ENCODE measurements around the gene GCK.
"Not testable (repeated sequence)": the region's sequence is repeated elsewhere in the genome, so short reads cannot be mapped to it uniquely, and the experiment has no call there.

The GCK gene

DNA sequence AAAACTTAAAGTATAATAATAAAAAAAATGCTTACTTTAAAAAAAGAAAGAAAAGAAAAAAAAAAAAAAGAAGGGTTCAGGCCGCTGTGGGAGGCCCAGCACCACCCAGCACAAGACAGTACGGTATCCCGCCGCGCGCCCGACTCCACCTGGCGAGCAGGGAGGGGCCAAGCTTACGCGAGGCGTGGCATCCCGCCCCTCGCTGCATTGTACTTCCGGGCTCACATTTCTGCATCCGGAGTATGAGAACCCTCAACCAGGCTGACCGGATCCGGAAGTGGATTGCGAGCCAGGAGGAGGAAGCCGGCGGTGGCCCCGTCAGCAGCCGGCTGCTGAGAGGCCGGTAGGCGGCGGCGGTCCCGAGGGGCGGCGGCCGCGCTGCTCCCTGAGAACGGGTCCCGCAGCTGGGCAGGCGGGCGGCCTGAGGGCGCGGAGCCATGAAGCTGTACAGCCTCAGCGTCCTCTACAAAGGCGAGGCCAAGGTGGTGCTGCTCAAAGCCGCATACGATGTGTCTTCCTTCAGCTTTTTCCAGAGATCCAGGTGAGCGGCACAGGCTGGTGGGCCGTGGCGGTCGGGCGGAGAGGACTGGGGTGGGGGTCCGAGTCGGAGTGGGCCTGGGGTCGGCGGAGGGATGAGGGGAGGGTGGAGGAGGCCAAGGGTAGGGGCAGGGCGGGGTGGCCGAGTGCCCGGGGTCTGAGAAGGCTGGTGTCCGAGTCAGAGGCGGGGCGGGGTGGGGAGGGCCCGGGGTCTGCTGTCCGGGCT, 11.6 kb upstream of the GCK start, which contains the start of gene YKT6:
YKT6 (plus strand) TSS at position 280 of the 763 bp plus-strand sequence; CDS start at position 438, 158 bp downstream.
- peak; percentile 94 for DNase-seq

DNA sequence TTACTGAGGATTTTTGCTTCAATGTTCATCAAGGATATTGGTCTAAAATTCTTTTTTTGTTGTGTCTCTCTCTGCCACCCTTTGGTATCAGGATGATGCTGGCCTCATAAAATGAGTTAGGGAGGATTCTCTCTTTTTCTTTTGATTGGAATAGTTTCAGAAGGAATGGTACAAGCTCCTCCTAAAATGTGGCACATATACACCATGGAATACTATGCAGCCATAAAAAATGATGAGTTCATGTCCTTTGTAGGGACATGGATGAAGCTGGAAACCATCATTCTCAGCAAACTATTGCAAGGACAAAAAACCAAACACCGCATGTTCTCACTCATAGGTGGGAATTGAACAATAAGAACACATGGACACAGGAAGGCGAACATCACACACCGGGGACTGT, 10.9 kb upstream of the GCK start:
- not testable (repeated sequence) for DNase-seq

DNA sequence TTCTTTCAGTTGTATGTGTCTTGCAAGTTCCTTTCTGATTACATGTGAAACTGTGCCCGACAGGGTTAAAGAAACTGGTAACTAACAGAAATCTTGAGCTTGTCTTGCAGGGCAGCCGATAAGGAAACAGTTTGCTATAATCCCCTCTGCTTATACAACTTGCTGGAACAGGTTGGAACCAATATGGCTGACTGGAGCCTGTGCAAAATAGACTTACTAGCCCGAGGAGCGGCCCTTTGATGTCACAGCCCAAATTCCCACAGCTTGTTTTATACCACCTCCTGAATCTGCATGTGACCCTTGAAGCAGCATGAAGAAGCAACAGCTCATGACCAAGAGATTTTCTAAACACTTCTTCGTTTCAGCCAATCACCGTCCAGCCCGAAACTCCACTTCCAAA, 8.2 kb upstream of the GCK start:
- no peak for DNase-seq

DNA sequence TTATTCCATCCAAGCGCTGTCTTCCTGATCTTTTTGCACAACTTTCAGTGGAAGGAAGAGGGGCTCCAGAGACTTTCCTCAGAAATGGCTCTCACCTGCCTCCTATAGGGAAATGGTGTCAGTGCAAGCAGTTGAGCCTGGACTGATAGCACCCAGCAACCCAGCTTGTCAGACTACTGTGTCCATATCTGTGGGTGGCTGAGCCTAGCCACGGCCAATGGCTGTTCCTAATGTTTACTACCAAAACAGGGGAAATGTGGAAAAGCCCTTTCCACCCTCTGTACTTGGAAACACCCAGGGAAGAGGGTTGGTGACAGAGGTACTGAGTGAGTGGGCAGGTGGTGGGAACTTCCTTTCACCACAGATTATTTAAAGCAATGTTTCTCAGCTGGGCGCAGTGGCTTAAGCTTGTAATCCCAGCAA, 7.2 kb upstream of the GCK start:
- peak; percentile 39 for DNase-seq

DNA sequence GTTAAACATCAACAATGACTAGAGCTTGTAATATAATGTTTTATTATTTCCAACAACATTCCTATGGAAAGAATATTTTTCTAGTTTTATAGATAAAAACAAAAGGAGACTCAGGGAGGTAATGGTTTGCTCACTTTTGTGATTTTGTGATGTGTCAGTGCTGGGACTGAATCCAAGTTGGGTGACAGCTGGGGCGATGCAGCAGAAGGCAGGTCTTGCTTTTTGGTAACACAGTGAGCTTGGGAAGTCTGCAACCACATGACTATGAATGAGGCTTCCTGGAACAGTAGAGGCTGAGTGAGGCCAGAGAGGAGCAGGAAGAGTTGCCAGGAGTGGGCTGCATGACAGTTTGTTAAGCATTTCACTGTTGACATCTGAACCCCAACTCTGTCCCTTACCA, 6.7 kb upstream of the GCK start:
- DNase-seq = no peak

DNA sequence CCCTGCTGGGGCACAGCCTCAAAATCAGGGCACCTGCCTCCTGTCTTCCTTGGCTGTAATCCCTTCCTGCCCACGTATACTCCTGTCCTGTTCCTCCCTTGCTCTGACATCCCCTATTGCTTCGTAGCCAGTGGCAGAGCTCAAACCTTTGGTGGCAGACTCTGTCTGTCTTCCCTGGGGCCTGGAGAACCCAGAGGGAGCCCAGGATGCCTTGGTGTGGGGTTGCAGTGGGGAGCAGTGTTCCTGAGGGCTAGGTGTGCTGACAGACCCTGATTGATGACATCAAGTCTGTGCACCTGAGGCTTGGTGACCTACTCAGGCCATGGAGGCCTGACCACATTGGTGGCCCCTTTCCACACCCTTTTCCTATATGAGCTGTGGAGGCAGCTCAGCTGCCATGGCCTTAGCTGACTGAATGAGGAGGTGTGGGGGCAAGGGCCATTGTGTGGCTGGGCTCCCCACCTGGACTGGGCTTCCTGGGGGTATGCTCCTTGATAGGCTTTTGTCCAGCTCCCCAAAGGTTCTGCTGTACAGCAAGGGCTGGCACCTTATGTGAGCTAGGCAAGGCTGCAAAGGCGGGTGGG, 5.4 kb upstream of the GCK start:
- DNase-seq = no peak

DNA sequence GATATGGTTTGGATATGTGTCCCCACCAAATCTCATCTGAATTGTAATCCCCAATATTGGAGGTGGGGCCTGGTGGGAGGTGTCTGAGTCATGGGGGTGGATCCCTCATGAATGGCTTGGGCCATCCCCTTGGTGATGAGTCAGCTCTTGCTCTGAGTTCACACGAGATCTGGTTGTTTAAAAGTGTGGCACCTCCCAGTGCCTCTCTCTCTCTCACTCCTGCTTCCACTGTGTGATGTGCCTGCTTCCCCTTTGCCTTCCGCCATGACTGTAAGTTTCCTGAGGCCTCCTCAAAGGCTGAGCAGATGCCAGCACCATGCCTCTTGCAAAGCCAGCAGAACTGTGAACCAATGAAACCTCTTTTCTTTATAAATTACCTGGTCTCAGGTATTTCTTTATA, 4.8 kb upstream of the GCK start:
- no peak for DNase-seq

DNA sequence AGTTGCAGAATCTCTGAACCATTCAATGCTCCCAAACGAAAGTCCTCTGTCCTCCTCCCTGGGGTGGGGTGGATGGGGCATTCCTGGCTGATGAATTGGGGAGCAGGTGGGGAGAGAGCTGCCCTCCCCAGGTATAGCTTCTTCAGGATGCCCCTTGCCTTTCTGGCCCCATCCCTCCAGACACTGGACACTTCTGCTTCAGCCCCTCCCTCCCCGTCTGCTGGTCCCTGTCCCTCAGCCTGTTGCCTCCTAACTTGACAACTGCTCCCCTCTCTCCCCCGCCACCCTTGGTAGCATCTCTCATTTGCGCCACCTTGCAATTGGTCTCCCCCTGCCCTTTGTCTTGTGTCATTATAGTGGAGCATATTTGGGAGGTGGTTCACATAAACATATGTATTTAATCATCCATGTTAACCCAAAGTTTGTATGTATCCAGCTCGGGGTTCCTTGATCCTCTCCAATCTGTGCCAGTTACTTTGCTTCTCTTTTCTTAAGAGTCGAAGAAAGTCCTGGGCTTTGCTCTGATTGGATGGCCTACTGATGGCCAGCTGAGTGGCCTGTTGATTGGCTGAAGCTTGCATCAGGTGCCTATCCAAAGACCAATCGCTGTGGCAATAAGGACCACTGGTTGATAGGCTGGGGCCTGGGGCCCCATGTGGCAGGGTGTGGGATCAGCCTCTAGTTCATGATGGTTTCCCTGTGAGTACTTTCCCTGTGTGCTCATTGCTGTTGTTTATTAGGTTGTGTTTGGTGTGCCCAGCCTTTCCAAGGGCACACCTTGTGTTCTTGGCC, 4.0 kb upstream of the GCK start:
- no peak for DNase-seq

DNA sequence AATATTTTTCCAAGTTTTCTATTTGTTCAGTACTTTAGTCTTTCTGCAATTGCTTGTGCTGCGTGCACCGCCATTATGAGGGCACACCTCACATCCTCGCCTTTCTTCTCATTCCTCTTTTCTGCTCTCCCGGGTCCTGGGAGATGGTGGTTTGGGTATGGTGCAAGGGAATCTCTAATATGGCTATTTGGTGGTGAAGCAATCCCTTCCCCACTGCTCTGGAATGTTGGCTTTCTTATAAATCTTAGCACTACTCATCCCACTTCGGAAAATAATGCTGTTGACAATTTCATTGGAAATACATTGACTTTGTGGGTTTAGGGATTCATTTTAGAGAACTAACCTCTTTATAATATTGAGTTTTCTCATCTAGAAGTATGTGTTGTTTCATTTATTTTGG, 1.9 kb upstream of the GCK start:
- DNase-seq = no peak

DNA sequence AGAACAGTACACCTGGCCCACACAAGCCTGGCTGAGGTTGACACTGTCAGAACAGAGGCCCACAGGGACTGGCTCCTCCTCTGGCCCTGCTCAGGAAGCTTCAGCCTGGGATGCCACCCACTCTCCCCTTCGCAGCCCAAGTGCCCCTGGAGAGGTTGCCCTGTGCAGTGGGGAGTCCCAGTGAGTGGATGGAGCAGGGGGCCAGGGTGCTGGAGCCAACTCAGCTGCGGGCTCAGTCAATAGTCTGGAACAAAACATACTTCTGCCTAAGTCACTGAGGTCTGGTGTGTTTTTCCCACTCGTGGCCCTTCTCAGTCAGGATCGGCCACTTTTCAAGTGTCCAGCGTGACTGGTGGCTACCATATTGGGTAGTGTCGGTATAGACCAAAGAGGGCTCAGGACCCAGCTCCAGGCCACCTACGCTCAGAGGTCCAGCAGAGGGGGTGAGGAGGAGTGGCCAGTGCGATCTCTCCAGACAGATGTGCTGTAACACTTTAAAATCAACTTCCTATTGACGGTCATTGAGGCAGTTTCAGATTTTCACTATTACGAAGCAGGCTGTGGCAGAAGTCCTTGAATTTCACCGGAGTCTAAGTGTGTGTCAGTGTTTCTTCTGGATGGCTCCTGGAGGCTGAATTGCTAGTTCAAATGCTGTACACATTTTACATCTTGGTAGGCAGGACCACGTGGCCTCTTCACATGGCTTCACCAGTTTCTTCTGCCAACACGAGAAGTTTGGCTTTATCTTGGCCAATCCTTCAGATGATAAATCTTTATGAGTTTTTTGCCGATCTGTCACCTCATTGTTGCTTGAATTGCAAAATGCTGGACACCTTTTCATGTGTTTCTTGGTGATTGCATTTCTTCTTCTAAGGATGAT, 994 bp upstream of the GCK start:
- no peak for DNase-seq

DNA sequence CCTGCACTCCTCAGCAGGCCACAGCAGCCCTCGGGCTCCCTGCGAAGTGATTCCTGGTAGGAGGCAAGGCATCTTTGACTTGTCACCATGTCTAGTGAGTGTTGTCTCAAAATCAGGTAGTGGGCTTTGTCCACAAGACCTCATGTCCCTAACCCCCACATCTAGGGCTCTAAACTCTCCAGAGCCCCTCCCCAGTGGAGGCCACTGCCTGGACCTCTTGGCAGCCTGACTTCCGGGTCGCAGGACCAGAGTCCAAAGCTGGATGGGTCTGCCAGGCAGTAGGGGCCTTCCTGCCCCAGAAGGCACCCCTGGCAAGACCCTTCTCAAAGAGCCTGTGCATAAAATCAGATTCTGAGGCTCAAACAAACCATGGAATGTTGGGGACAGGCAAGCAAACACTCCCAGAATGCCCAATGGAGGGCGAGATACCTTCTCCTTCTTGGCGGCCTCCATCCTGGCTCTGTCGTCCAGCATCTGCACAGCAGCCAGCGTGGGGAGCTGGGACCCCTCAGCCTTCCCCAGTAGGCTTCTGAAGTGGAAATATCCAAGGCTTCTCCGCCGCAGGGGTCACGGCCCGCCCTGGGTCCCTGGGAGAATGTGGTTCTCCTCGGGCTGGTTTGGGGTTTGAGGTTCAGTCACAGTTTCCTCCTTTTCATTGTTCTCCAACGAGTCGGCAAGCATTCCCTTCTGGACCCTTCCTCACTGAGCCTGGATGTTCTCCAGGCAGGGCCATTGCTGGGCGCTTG, 586 bp downstream of the GCK start:
- DNase-seq = no peak

DNA sequence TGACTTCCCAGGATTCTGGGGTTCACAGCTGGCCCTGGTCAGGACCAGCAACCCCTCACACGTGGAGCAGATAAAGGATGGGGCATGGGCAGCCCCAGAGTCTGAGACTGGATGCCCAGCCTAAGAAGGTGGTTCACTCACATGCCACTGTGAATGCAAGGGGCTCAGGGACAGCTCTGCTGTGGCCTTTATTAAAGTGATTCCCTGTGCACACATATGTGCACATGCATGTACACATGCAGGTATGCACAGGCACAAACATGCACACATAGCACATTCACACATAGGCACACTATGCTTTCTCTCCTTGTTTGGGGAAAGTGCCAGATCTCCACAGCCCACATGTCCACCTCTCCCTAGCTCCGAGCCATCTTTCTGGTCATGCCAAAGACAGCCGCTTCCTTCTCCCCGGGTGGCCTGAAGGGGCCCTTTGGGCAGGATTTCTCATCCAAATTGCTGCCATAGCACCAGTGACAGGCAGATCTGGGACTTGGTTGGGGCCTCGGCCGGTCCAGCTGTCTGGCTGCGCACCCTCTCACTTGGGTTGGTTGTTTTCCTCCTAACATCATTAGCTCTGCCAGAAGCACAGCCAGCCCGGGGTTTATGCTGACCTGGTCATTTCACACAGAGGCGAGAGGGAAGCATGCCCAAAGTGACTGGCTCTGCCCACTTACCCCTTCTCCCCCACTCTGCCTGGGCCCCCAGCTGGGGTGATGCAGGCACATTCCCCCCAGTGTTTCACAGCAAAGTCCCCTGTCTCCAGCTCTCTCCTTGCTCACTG, 1.4 kb downstream of the GCK start:
- no peak for DNase-seq

DNA sequence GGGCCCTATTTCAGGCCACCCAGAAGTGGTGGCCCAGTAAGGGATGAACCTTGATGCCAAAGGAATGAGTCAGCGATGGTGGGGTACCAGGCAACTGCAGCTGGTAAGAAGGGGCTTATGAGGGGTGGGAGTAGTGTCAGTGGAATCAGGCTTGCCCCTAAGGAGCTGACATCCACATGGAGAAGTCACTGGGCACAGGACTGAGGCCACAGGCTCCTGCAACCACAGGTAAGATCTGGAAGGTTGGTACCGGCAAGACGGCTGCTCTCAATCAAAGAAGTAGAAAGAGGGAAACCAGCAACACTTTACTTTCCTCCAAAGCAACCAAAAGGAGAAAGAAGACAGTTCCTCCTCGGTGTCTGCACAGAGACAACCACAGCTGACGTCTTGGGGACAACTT, 2.5 kb downstream of the GCK start:
- no peak for DNase-seq

DNA sequence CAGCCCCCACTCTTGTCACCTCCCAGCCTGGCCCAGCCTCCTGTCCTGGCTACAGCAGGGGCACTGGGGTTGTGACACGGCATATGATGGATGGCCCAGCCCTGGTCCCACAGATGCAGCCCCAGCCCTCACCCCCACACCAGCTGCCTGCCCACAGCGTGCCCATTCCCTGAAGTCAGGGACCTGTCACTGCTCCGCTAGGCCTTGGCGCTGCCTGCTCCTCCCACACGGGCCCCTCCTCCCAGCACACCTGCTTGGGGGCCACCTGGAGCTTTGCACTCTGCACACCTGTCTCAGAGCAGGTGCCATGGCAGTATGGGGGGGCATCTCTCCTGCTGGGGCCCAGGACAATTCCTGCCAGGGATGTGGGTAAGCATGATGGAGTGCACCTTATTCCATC, 3.5 kb downstream of the GCK start:
- no peak for DNase-seq

DNA sequence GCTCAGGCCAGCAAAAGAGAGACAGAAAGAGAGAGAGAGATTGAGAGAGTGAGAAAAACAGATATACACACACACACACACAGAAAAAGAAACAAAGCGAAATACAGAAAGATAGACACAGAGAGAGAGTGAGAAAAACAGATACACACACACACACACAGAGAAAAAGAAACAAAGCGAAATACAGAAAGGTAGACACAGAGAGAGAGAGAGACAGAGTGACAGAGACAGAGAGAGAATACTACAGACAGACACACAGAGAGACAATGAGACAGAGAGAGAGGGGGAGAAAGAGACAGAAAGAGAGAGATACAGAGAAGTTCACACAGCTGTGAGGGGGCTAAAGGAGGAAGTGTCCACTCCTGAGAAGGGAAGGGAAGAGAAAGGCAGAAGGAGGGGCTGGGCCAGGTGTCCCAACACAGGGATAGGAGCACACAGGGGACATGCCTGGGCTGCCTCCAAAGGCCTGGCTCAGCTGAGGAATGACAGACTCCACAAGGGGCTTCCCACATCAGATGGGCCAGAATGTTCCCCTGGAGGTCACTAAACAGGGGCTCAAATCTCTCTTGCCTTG, 4.3 kb downstream of the GCK start:
- DNase-seq = no peak

DNA sequence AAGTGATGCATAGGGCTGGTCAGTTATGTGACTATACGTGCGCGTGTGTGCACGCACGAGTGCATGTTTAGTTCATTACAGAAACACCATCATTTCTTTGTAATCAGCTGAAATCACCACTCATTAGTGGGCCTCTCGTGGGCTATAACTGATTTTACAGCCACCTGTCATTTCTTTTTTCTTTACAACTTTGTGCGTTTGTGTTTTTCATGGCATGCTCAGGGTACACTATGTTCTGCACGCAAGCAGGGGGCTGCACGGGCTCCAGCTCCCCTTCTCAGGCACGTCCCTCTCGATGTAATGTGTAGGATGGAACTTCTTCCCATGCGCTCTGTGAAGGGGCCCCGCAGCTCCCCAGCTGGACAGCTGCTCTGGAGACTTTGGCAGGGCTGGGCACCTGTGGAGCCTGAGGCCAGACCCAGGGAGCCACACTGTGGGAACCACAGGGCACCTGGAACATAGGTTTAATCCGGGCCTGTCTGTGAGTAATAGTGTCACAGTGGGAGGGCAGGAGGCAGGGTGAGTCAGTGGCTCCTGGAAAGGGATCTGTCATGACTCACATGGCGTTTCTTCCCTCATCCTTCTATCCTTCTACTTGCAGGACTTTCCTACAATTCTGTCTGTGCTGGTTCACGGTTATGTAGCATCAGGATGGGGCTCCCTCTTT, 4.9 kb downstream of the GCK start:
- no peak for DNase-seq

DNA sequence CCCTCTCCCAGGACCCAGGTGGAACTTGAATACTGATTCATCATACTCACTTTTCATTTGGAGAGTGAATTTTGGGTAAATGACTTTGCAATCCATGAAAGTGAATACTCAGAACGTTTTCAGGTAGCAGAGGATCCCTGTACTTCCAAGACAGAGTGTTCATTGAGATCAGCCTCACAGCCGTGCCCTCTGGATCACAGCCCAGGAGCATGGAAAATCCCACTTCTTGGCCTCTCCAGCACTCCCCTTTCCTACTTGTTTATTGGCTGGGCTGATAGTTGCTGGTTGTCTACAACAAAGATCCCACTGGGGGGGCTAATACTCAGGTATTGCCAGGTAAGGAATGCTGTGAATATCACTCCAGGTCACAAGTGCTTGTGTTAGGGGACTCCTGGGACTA, 5.9 kb downstream of the GCK start:
- DNase-seq = no peak

DNA sequence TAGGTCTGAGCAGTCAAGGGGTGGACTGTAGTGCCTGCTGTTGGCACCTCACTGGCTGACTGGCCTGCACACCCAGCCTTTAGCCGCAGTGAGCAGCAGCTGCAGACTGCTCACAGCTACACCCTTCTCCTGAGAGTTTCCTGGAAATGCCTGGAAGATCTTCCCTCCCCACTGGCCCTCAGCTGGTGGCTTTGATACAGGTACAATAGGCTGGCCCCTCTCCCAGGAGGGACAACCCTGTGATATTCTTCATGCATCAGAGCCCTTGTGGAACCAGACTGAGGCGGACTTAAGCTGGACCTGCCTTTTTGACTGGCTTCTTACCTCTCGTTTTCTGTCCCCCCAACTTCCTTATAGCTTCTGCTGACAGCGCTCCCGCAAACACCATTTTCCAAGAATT, 6.4 kb downstream of the GCK start:
- no peak for DNase-seq

DNA sequence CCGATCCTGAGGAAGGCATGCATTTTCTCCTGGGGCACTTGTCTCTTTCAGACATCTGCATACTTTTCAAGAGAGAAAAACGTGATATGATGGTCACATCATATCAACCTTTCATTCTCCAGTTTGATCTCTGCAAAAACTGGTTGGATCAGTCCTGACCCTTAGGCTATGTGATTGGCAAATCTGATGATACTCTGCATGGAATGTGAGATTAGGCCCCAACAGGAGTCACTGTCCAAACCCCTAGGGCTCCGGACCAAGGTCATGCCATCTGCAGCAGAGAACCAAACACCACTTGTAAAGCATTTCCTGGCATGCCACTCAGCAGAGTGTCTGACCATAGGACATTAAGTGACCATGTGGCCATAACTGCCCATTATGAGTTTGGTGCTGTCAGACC, 8.6 kb downstream of the GCK start:
- no peak for DNase-seq

DNA sequence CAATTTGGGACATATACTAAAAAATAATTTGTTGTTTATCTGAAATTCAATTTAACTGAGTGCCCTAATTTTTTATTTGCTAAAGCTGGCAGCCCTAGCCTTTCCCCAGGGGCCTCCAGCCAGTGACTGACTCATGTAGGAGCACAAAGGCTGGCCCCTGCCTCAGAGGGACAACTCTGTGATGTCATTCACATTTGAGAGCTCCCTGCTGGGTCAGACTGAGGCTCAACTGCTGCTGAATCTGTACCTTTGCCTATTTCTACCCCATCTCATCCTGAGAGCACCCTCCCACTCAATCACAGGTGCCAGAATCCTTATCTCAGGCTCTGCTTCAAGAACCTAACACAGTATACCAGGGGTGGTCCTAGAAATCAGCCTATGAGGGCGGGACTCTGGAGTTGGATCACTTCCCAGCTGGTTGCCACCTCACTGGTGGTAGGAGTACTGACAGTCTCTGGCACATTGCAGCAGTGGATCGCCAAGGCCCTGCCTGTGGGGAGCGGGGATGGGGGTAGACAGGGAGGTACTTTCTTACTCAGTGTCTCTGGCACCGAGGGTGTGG, 11.6 kb downstream of the GCK start:
- no peak for DNase-seq
